ENCODE data around the gene GJA4. TPM values are rescaled to one million over a fixed set of nuclear protein-coding genes. Genes with fewer than 3 reads are reported as not detected.
"Not testable (repeated sequence)": the region's sequence is repeated elsewhere in the genome, so short reads cannot be mapped to it uniquely, and the experiment has no call there.

GJA4 gene
- total RNA-seq, 1 donor from 2014 or later = 22.3 TPM

GRCh38 chr1:34803770-34804169 lies 11.0 kb downstream of the GJA4 start:
- no peaks in the 10 kb centered on the region for H3K27me3 Mint-ChIP-seq (ENCODE audit: low read depth)

DNA sequence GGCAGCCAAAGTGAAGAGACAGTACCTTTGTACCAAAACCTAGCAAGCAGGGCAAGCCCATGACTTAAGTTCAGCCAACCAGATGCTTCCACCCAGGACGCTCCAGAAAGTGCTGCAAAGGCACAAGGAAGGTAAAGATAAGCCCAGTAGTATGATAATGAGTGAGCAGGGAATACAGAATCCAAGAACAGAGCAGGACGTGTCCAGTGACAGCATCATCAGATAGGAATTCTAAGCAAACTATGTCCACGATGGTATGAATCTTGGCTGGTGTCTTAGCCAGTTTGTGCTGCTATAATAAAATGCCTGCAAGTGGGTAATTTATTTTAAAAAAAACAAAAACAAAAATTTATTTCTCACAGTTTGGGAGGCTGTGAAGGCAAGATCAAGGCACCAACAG lies 13.6 kb downstream of the GJA4 start:
- Mint-ChIP-seq H3K4me1 (no peaks in the 10 kb centered on the region), H3K36me3 (ENCODE audit: low read depth) (no peaks in the 10 kb centered on the region), H3K27me3 (ENCODE audit: low read depth) (no peaks in the 10 kb centered on the region), H3K4me3 (no peak overlapping the region), H3K27ac (ENCODE audit: unreplicated experiment) (no peak overlapping the region), H3K9me3 (peaks cover 4% of the 10 kb centered on the region)
- no peak for DNase-seq (ENCODE audit: low read depth, low spot score)
- no peak for TF ChIP-seq CTCF (conservative IDR thresholded peaks at IDR 0.05)

More at GRCh38 chr1:34803770-34804169, 11.0 kb downstream of the GJA4 start:
- Mint-ChIP-seq H3K9me3 (peaks cover 4% of the 10 kb centered on the region), H3K36me3 (ENCODE audit: low read depth) (peaks cover 2% of the 10 kb centered on the region), H3K4me3 (no peak overlapping the region), H3K4me1 (no peaks in the 10 kb centered on the region), H3K27ac (ENCODE audit: unreplicated experiment) (no peak overlapping the region)
- TF ChIP-seq CTCF (conservative IDR thresholded peaks at IDR 0.05) = no peak
- DNase-seq (ENCODE audit: low read depth, low spot score) = no peak

GRCh38 chr1:34808051-34808810 lies 15.4 kb downstream of the GJA4 start:
- no peak for TF ChIP-seq CTCF (conservative IDR thresholded peaks at IDR 0.05)
- H3K9me3 Mint-ChIP-seq = peaks cover 4% of the 10 kb centered on the region
- H3K4me1 Mint-ChIP-seq = no peaks in the 10 kb centered on the region
- H3K27me3 Mint-ChIP-seq (ENCODE audit: low read depth) = no peaks in the 10 kb centered on the region
- no peaks in the 10 kb centered on the region for H3K36me3 Mint-ChIP-seq (ENCODE audit: low read depth)
- DNase-seq (ENCODE audit: low read depth, low spot score) = no peak
- H3K4me3 Mint-ChIP-seq = no peak overlapping the region
- H3K27ac Mint-ChIP-seq (ENCODE audit: unreplicated experiment) = no peak overlapping the region

DNA sequence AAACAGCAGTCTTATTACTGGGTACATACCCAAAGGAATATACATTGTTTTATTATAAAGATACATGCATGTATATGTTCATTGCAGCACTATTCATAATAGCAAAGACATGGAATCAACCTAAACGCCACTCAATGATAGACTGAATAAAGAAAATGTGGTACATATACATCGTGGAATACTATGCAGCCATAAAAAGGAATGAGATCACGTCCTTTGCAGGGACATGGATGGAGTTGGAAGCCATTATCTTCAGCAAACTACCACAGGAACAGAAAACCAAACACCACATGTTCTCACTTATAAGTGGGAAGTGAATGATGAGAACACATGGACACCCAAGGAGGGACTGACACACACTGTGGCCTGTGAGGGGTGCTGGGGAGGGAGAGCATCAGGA lies 18.0 kb downstream of the GJA4 start:
- H3K27ac Mint-ChIP-seq (ENCODE audit: unreplicated experiment); H3K4me3 Mint-ChIP-seq; H3K4me1 Mint-ChIP-seq: not testable (repeated sequence)

DNA sequence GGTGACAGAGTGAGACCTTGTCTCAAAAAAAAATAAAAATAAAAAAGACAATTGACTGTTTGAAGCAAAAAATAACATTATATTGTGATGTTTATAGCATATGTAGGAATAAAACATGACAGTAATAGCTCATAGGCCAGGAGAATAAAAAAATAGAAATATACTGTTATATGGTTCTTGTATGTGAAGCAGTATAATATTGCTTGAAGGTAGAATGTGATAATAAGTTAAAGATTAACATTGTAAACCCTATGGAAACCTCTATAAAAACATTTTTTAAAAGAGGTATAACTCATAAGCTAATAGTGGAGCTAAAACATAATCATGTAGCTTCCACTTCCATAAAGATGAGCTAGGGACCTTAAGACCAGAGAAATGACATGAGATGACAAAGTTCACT lies 23.5 kb downstream of the GJA4 start:
- Mint-ChIP-seq H3K4me1 (peaks cover 12% of the 10 kb centered on the region), H3K27ac (ENCODE audit: unreplicated experiment) (no peak overlapping the region), H3K27me3 (ENCODE audit: low read depth) (no peaks in the 10 kb centered on the region), H3K4me3 (no peak overlapping the region), H3K9me3 (no peaks in the 10 kb centered on the region), H3K36me3 (ENCODE audit: low read depth) (no peaks in the 10 kb centered on the region)
- TF ChIP-seq CTCF (conservative IDR thresholded peaks at IDR 0.05) = no peak
- DNase-seq (ENCODE audit: low read depth, low spot score) = no peak

More for the DNA sequence above, 18.0 kb downstream of the GJA4 start:
- not testable (repeated sequence) for H3K36me3 Mint-ChIP-seq (ENCODE audit: low read depth); H3K27me3 Mint-ChIP-seq (ENCODE audit: low read depth); DNase-seq (ENCODE audit: low read depth, low spot score); H3K9me3 Mint-ChIP-seq

- no peak for DNase-seq (ENCODE audit: low read depth, low spot score)
- no peak for TF ChIP-seq CTCF (conservative IDR thresholded peaks at IDR 0.05)
- Mint-ChIP-seq H3K9me3 (no peaks in the 10 kb centered on the region), H3K27ac (ENCODE audit: unreplicated experiment) (peak overlapping the region; percentile 55), H3K36me3 (ENCODE audit: low read depth) (no peaks in the 10 kb centered on the region), H3K27me3 (ENCODE audit: low read depth) (no peaks in the 10 kb centered on the region), H3K4me1 (peaks cover 12% of the 10 kb centered on the region), H3K4me3 (no peak overlapping the region)
Measured at GRCh38 chr1:34816778-34817177, 24.0 kb downstream of the GJA4 start.

DNA sequence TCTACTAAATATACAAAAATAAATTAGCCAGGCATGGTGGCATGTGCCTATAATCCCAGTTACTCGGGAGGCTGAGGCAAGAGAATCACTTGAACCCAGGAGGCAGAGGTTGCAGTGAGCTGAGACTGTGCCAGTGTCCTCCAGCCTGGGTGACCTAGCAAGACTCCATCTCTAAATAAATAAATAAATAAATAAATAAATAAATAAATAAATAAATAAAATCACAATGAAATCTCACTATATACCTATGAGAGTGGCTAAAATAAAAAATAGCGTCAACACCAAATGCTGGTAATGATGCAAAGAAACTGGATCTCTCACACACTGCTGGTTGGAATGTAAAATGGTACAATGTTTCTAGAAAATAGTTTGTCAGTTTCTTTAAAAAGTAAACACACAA lies 26.1 kb downstream of the GJA4 start:
- H3K4me1 Mint-ChIP-seq; H3K36me3 Mint-ChIP-seq (ENCODE audit: low read depth); H3K27ac Mint-ChIP-seq (ENCODE audit: unreplicated experiment); H3K4me3 Mint-ChIP-seq; H3K9me3 Mint-ChIP-seq; H3K27me3 Mint-ChIP-seq (ENCODE audit: low read depth); DNase-seq (ENCODE audit: low read depth, low spot score): not testable (repeated sequence)

Data from neural crest cell (in vitro differentiated cells).